SIG-M5 (cell line): ENCODE data around the gene NMT1.

ENCODE experiments used
- DNase-seq: peaks from one replicate; lab custom pipeline; 2025; lab: John Stamatoyannopoulos, UW

The NMT1 gene

DNA sequence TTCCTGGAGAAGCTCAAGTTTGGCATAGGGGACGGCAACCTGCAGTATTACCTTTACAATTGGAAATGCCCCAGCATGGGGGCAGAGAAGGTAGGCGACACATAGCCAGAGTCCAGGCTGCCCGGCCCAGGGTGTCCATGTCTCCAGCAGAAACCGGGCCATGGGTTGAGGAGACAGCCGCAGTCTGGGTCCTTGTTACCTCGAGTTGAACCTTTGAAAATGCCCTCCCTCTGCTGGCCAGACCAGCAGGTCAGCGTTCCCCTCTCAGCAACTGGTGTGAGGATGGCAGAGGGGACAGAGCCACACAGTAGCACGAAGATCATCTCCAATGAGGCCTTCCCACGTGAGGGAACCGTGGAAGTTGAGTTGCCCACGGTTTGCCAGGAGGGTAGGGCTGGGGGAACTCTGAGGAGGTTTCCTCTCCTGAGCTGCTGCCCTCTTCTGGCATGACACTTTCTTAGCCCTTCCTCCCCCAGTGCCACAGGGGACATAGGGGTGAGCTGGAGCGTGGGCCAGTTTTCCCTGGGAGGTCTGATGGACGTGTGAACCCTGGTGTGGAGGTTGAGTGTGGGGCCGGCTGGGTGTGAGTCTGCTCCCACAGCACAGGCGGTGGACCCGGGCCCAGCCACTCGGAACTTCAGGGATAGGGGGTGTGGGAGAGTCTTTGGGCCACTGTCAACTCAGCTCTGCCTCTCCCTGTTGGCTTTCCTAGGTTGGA lies 43.9 kb downstream of the NMT1 start:
- DNase-seq, result no peak

DNA sequence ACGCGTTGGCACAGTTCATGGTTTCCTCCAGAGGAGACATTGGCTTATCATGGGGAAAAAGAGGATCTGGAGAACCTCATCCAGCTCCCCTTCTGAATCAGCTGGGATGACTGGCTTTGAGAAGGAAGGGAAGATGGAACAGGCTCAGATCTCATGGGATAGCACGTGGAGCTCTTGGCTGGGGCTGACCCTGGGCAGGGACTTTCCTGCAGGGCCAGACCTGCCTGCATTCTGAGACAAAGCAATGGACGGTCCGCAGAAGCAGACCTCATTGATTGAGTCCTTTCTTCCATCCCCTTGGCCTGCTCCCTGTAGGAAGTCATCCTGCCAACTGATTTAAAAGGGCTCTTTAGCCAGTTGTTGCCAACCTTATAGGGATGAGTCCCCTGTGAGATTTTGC lies 45.0 kb downstream of the NMT1 start:
- DNase-seq, result no peak

DNA sequence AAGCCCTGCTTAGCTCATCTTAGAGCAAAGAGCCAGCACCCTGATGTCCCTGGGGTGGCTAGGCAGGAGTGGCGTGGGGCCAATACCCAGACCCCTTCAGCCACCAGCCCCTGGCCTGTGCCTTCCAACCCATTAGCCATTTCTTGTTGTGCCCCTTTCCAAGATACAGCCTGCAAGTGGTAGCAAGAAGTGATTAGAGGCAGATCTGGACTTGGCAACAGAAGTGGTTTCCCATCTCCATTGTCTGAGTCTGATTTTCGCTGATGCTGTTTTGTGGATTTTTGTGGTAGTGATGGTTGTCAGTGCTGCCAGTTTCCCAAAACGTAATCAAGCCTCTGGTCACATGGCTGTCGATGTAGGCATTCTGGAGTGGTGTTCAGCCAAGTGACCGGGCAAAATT lies 45.5 kb downstream of the NMT1 start:
- DNase-seq, result no peak

DNA sequence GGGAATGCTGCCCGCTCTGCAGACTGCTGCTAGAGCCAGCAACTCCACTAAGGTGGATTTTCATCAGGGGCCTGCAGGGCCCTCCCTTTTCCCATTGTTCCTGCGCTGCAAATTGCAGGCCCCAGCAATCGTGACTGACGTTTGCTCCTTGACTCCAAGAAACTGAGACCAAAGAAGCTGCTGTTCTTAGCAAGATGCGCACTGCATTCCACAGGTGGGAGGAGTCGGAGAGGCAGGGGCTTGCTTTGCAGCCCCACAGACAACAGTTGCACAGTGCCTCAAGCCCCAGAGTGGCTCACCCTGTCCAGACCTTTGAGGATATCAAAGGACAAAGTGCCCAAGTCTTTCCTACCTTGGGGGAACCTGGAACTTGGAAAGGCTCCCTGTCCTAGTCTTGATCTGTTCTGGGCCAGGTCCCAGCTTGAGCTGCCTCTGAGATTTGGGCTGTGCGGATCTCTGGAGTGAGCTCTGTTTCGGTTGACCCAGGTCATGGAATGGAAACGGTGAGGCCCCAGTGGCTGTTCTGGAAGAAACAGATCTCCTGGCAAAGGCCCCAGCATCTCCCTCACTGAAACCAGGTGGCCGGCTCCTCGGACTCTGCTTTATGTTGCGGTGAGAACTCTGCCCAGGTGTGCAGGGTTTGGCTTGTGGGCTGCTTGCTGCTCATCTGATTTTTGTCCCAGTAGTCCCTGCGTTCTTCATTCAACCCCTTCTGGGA lies 46.3 kb downstream of the NMT1 start:
- no peak for DNase-seq

DNA sequence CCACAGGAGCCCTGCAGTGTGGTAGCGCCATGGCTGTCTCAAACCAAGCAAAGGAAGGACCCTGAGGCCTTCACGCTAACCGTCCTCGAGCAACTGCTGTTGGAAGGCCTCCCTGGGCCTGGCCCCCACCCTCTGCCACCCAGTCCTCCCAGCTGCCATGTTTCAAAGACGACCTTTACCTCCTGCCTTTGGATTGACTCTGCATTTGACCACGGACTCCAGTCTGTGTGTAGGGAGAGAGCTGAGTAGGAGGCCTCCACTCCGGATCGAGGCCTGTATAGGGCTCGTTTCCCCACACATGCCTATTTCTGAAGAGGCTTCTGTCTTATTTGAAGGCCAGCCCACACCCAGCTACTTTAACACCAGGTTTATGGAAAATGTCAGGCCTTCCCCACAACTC lies 46.9 kb downstream of the NMT1 start:
- no peak for DNase-seq

DNA sequence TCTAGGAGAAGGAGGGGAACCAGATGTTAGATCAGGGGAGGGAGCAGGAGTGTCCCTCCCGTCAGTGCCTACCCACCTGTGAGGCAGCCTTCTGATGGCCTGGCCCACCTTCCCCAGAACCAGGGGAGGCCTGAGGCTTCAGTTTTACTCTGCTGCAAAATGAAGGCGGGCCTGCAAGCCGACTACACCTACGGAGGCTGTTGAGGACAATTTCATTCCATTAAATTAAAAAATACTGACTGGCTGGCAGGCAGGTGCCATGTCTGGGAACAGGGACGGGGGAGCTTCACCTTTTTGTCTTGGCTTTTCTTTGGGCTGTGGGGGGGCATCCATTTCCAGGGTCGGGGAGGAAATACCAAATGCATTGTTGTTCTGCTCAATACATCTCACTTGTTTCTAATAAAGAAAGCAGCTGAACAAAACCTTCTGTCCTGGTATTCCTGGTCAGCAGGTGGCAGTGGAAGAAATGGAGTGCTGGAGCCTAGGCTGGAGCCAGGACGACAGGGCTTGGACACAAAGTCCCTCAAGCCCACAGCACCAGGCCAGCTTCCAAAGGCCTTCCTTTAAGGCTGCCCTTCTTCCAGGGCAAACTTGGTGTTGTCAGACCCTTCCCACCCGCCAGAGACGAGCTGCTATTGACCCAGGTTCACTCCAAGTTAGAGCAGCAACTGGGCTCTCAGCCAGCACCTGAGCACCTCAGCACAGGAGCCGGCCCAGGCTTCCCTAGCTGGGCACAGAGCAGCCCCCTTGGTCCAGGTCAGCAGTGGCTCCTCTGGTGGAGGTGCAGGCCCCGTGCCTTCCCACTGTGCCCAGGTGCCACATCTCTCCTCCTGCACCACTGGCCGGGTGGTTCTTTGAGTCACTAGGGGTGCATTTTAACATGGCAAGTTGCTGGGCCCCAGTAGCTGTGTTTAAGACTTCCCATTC lies 47.7 kb downstream of the NMT1 start:
- no peak for DNase-seq

DNA sequence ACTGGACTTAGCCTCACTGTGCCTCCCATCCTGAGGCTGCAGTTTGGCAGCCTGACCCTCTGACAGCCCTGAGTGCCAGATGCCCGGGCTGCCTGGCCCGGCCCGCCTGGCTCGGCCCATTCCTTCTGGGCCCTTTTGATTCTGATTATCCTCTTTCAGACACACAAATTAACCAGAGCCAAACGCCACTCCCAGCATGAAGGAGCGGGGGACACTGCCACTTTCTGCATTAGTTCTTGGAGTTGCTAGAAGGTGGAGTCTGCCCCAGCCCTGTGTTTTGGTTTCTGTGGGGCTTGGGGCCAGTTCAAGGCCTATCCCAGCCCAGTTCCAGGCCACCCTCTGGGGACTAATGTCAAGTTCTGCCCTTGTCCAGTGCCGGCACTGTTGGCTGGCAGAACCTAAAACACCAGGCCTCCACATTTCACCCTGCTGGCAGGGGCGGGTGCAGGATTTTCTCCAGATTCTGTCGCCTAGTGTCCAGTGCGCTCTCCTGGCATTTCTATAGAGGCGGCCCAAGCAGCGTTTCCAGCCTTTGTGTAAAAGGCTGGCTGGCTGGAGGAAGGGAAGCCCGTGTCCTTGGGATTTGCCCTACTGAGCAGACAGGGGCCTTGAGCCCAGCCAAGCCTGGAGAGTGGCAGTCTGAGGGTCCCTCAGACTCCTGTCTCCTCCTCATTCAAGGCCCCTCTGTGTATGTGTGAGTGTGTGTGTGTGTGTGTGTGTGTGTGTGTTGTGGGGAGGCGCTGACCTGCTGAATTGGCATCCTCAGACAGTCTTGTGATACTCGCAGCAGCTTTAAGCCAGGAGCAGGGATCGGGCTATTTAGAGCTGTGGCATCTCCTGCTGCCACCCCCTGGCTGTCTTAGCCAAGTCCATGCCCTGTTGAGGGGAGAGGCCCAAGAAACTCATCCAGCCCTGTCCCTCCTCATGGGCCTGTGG lies 49.8 kb downstream of the NMT1 start:
- DNase-seq, result no peak

DNA sequence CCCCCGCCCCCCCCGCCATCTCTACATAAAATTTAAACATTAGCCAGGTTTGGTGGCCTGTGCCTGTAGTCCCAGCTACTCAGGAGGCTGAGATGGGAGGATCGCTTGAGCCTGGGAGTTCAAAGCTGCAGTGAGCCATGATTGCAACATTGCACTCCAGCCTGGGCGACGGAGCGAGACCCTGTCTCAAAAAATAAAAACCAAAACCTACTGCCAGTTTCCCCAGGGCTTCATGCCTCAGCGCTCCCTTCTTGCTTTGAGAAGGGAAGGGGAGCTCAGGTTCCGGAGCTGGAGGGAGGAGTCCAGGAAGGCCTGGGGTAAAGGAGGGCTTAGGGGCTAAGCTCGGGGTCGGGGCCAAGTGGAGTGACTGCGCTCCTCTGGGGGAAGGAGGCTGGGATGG lies 50.7 kb downstream of the NMT1 start:
- no peak for DNase-seq

DNA sequence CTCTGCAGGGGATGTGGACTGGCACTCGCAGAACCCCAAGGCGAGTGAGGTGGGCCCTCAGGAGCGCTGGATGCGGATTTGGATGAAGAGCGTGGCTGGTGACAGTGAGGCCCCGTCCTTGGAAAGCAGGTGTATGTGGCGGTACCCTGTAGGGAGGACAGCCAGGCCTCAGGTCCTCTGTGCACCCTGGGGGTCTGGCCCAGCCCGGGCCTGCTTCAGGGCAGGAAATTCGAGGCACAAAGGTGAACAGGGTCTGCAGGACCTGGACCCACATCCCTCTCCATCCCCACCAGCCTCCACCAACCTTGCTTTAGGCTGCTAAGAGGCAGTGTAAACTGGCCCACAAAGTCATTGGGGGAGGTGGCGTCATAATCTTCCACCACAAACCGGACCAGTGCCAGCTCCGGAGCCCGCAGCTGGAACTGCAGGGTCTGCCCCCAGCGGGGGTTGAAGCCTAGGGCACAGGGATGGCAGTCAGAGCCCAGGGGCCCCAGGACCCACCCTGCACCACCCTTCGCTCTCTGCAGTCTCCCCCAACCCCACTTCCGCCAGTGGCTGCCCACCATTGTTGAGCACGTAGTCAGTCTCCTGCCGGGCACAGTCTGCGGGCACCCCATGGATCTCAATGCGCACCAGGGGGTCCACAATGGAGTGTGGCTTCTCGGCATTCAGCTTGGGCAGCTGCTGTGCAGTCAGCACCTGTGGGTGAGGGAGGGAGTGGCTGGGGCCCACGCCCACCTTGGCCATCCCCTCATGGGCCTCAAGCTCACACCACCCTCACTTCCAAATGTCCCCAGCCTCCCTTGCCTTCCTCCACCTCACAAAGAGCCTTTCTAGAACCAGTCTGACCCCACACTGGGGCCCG lies 51.7 kb downstream of the NMT1 start:
- DNase-seq, result no peak

DNA sequence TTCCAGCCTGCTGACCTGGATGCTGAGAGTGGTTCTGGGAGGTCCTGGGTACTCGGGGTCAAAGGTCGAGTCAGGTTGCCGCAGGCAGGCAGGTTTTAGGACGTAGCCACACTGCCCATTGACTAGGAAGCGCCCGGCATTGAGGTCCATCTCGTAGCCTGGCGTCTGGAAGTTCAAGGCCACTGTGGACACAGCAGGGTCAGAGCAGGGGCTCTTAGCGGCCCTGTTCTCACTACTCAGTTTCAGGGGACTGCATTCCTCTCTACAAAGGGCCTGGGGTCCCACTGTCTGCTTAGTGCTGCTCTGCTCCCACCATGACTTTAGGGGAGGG lies 52.3 kb downstream of the NMT1 start:
- DNase-seq, result no peak

DNA sequence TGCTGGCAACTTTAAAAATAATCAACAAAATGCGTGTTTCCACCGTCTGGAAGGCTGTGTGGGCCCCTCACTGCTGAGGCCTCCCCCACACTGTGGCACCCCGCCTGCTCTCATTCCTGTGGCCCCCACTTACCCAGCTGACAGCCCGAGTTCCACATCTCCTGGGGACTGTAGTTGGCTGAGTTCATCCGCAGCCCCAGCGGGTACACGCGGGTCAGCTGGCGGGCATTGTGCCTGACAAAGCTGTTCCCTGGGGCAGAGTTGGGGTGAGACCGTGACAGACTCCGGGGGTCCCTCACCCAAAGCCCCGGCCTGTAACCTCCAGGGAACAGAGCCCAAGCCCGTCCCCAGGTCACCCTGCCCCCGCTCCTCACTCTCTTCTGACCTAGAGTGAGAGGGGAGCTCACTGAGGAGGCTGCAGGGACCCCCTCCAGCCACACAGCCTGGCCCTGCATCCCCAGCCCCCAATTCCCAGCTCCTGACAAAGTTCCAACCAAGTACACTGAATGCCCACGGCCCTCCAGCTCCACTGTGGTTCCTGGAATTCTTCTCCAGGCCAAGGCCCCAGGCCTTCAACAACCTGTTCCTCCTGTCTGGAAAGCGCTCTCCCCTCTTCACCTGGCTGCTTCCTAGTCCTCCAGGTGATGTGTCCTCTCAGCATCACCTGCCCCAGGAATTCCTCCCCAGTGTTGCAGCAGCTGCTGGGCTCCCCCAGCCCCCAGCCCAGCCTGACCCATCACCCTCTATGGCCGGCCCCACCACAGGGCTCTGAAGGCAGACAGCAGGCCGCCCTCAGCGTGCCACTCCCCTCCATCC lies 53.2 kb downstream of the NMT1 start:
- DNase-seq, result no peak

DNA sequence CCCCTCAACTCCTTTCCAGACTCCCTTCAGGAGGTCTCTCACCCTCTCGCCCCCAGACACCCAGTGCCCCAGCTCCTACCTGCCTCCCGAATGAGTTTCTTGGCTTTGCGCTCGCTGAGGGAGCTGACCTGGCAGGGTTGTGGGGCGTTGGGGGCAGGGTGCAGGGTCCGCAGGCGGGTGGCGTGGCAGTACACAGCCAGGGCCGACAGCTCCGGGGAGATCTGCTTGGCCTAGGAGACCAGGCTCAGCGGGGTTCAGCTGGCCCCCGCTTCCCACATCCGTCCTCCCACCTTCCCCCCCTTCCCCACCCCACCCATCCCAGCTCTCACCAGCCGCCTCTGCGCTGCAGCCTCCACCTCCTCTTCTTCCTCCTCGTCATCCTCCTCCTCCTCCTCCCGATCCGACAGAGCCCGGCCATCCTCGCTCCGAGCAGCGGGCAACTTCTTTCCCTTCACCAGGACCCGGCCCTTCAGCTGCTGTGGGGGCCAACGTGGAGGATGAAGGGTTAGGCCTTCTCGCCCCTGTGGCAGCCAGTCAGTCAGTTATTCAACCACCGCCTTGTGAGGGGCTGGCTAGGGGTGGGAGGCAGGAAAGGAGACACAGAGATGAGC lies 54.0 kb downstream of the NMT1 start:
- DNase-seq, result no peak

DNA sequence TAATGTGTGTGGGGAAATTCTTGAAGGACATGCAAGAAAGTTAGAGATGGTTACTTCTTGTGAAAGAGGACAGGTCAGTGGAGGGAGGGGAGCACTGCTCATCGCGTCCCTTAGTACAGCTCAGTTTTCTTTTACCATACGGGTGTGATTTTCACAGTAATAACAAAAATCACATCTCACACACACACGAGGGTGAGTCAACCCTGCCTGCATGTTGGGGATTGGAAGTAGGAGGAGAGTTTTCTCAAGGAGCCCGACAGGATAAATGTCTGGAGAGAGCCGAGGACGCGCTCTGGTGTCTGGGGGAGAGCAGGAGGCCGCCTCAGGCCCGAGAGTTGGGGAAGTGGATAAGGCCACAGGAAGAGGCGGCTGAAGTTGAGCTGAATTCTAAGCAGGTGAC lies 54.8 kb downstream of the NMT1 start:
- no peak for DNase-seq

DNA sequence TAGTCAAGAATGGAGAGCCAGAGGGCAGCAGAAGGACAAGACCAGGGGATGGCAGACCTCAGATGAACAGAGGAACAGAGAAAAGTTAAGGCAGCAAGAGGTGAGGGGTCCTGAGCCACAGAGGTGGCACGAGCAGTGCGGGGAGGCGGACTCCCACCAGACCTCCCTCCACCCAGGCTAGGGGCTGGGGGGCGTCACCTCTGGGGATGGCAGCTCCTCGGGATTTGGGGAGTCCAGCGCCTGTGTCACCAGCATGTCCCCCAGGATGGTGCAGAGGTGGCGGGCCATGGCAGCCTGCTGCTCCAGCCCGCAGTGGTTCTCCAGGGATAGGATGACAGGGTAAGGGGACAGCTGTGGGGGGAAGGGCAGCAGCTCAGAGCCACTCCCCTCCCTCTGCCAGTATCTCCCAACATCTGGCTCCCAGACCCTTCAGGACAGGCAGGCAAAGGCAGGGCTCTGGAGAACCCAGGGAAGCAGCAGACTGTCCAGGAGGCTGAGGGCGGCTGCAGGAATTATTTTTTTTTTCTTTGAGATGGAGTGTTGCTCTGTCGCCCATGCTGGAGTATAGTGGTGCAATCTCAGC lies 55.4 kb downstream of the NMT1 start:
- DNase-seq, result no peak

DNA sequence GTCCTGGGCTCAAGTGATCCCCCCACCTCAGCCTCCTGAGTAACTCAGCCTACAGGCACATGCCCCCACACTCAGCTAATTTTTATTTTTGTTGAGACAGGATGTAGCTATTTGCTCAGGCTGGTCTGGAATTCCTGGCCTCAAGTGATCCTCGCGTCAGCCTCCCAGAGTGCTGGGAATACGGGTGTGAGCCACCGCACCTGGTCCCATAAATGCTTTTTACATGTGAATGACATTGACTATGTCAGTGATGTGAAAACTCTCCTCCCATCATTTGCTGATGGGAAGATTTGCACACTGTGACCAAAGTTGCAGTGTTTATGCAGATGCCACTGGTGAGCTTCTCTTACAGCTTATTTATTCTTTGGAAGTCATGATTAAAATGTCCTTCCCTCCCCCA lies 56.2 kb downstream of the NMT1 start:
- DNase-seq, result no peak

DNA sequence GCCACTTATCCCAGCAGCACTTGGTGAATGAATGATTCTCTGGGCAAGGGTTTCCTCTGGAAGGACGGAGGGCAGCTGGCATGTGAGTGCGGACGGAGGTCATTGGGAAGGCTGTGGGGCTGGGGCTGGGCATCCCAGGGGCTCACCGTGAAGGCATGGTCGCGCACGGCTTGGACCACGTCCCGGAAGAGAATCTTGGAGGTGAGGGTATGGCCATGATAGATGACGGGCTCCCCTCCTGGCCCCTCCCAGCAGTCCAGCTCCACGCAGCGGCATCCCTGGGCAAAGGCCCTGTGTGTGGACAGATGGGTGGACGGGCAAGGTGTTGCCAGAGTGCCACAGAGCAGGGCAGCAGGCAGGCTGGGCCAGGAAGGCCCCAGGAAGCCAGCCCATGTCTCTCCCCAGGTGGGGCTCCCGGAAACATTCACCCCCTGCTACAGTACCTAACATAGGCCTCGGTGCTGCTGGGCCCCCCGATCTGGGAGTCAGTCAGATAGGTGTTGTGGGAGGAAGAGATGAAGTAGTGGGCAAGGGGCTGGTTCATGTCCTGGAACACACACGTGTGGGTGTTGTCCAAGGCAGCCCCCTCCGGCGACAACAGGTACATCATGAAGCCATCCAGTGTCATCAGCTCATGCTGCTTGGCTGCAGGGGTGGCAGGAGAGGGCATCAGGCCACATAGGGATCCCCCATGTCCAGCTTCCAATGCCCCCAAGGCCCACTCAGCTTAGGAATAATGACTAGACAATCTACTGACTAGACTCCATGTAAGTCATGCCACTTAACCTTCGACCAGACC lies 56.9 kb downstream of the NMT1 start:
- DNase-seq, result no peak

DNA sequence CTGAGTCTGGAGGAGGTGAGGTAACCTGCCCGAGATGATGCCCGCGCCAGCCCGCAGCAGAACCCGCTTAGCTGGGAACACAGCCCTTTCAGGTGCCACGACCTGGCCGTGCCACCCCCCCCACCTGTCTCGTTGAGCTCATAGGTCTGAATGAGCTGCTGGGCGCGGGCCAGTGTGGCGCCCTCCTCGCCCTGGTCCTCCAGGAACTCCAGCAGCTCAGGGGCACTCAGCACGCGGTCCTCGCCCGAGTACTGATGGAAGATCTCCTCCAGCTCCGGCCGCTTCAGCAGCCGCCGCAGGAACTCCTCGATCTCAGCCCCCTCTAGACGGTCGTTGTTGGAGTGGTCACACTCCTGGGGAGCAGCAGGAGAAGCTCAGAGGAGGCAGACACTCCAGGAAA lies 57.6 kb downstream of the NMT1 start:
- DNase-seq, result no peak

DNA sequence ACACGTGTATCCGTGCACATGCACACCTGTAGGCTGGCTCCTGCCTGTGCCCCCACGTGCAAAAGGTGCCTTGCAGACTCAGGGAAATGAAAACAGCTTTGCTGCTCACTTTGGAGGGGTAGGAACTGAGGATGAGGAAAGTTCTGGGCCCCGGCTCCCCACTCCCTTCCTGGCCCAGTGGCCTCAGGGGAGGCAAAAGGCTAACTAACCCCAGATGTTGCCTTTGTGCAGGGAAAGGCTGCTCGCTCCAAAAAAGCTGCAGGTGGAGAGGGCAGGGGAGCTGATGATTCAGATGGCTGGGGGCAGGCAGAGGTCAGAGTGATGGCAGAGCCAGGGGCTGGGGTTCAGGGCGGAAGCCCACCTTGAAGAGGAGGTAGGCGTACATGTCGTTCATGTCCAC lies 58.8 kb downstream of the NMT1 start:
- DNase-seq, result no peak
